Activated CD4-positive, alpha-beta memory T cell treated with anti-CD3 and anti-CD28 coated beads for 36 hours (primary cell): ENCODE measurements around the gene CORO2A. TPM values are rescaled to one million over a fixed set of nuclear protein-coding genes. Genes with fewer than 3 reads are reported as not detected.
A peak's percentile ranks its signal among the peaks of the same experiment; 100 is the strongest.
"Not testable (repeated sequence)": the region's sequence is repeated elsewhere in the genome, so short reads cannot be mapped to it uniquely, and the experiment has no call there.

Experiments
- CTCF ChIA-PET: fragments of 350-600 bp; sonication (Branson Sonifier 250); formaldehyde crosslinking; loops from one replicate; lab custom pipeline; 2021; ENCODE audit warnings: antibody characterized with exemption, inconsistent platforms; lab: Charles Lee
- POLR2A ChIA-PET: fragments of 350-600 bp; sonication (Branson Sonifier 250); formaldehyde crosslinking; loops from one replicate; lab custom pipeline; 2021; ENCODE audit warnings: antibody characterized with exemption; lab: Charles Lee
- DNase-seq: peaks from one replicate; pipeline ENCODE4 v3.0.0-alpha.2; 2020
- H3K27ac Mint-ChIP-seq: one replicate; pipeline ENCODE4 v1.8.0; 2021; ENCODE audit warnings: mixed read lengths
- H3K27me3 Mint-ChIP-seq: one replicate; pipeline ENCODE4 v1.8.0; 2021; ENCODE audit warnings: mixed read lengths
- H3K36me3 Mint-ChIP-seq: one replicate; pipeline ENCODE4 v1.8.0; 2021; ENCODE audit warnings: mixed read lengths
- H3K4me1 Mint-ChIP-seq: one replicate; pipeline ENCODE4 v1.8.0; 2021; ENCODE audit warnings: low read depth, mixed read lengths
- H3K4me3 Mint-ChIP-seq: one replicate; pipeline ENCODE4 v1.8.0; 2021; ENCODE audit warnings: mild to moderate bottlenecking, mixed read lengths
- H3K9me3 Mint-ChIP-seq: one replicate; pipeline ENCODE4 v1.8.0; 2021; ENCODE audit warnings: mixed read lengths
- intact Hi-C: fragments of 100-400 bp; cut with micrococcal nuclease; formaldehyde crosslinking; loops from one replicate; pipeline ENCODE4 v1.15.1; 2023
- total RNA-seq, 2 experiments: library from RNA; stranded (reverse); gene quantifications; one replicate each; pipeline ENCODE4 v1.2.3, GENCODE V29; 2021

CORO2A gene
- total RNA-seq, 2 experiments from 2014 or later = 9.8 to 9.9 TPM

- Mint-ChIP-seq H3K27ac (no peak overlapping the region), H3K27me3 (no peaks in the 10 kb centered on the region), H3K4me1 (peaks cover 22% of the 10 kb centered on the region), H3K9me3 (no peaks in the 10 kb centered on the region), H3K36me3 (no peaks in the 10 kb centered on the region), H3K4me3 (no peak overlapping the region)
- intact Hi-C loops = no loop called here
- ChIA-PET POLR2A (interaction anchor here (1.3 kb wide), 1 partner anchor 11 kb away, joined by 3 read pairs; no protein-coding TSS in a partner anchor), CTCF (interaction anchor here (0.9 kb wide), 1 partner anchor 15 kb away, joined by 4 read pairs; the partner anchor contains the start of gene CORO2A)
- no peak for DNase-seq
Observed at GRCh38 chr9:98176391-98177259, 15.8 kb downstream of the CORO2A start.

GRCh38 chr9:98175762-98176161, 16.7 kb downstream of the CORO2A start:
- H3K36me3 Mint-ChIP-seq = no peaks in the 10 kb centered on the region
- H3K27me3 Mint-ChIP-seq = no peaks in the 10 kb centered on the region
- CTCF ChIA-PET = no interaction called here
- intact Hi-C loops = no loop called here
- H3K27ac Mint-ChIP-seq = no peak overlapping the region
- H3K4me3 Mint-ChIP-seq = no peak overlapping the region
- H3K9me3 Mint-ChIP-seq = no peaks in the 10 kb centered on the region
- no peak for DNase-seq
- peaks cover 27% of the 10 kb centered on the region for H3K4me1 Mint-ChIP-seq
- POLR2A ChIA-PET = interaction anchor here (1.3 kb wide), 1 partner anchor 12 kb away, joined by 3 read pairs; no protein-coding TSS in a partner anchor

GRCh38 chr9:98175028-98175569, 17.3 kb downstream of the CORO2A start:
- Mint-ChIP-seq H3K27ac (no peak overlapping the region), H3K4me3 (no peak overlapping the region), H3K9me3 (no peaks in the 10 kb centered on the region), H3K4me1 (peaks cover 23% of the 10 kb centered on the region), H3K27me3 (no peaks in the 10 kb centered on the region), H3K36me3 (no peaks in the 10 kb centered on the region)
- CTCF ChIA-PET = no interaction called here
- intact Hi-C loops = no loop called here
- DNase-seq = no peak
- POLR2A ChIA-PET = no interaction called here

GRCh38 chr9:98174502-98174918, 17.9 kb downstream of the CORO2A start:
- H3K27me3 Mint-ChIP-seq, intact Hi-C loops, DNase-seq, H3K36me3 Mint-ChIP-seq, H3K27ac Mint-ChIP-seq, H3K4me3 Mint-ChIP-seq, POLR2A ChIA-PET, H3K9me3 Mint-ChIP-seq: not testable (repeated sequence)
- CTCF ChIA-PET = interaction anchor here (1.4 kb wide), 1 partner anchor 31 kb away, joined by 4 read pairs; no protein-coding TSS in a partner anchor
- peaks cover 25% of the 10 kb centered on the region for H3K4me1 Mint-ChIP-seq

GRCh38 chr9:98173181-98173580, 19.3 kb downstream of the CORO2A start:
- Mint-ChIP-seq H3K9me3 (no peaks in the 10 kb centered on the region), H3K4me3 (no peak overlapping the region), H3K27ac (no peak overlapping the region), H3K4me1 (peaks cover 34% of the 10 kb centered on the region), H3K36me3 (no peaks in the 10 kb centered on the region), H3K27me3 (no peaks in the 10 kb centered on the region)
- POLR2A ChIA-PET = no interaction called here
- CTCF ChIA-PET = interaction anchor here (1.4 kb wide), 1 partner anchor 32 kb away, joined by 4 read pairs; no protein-coding TSS in a partner anchor
- DNase-seq = no peak
- intact Hi-C loops = no loop called here

GRCh38 chr9:98172604-98173003, 19.8 kb downstream of the CORO2A start:
- POLR2A ChIA-PET = no interaction called here
- DNase-seq = no peak
- Mint-ChIP-seq H3K9me3 (no peaks in the 10 kb centered on the region), H3K36me3 (no peaks in the 10 kb centered on the region), H3K4me3 (no peak overlapping the region), H3K4me1 (peaks cover 37% of the 10 kb centered on the region), H3K27ac (no peak overlapping the region), H3K27me3 (no peaks in the 10 kb centered on the region)
- CTCF ChIA-PET = interaction anchor here (1.4 kb wide), 1 partner anchor 33 kb away, joined by 3 read pairs; no protein-coding TSS in a partner anchor
- intact Hi-C loops = no loop called here

- no peak for DNase-seq
- intact Hi-C loops = no loop called here
- H3K4me1 Mint-ChIP-seq = peaks cover 34% of the 10 kb centered on the region
- H3K27me3 Mint-ChIP-seq = no peaks in the 10 kb centered on the region
- ChIA-PET CTCF (interaction anchor here (1.1 to 1.4 kb wide), 2 partner anchors 23 to 34 kb away, joined by 3 read pairs; no protein-coding TSS in a partner anchor), POLR2A (no interaction called here)
- H3K9me3 Mint-ChIP-seq = no peaks in the 10 kb centered on the region
- no peak overlapping the region for H3K4me3 Mint-ChIP-seq
- no peaks in the 10 kb centered on the region for H3K36me3 Mint-ChIP-seq
- no peak overlapping the region for H3K27ac Mint-ChIP-seq
Observed at GRCh38 chr9:98171176-98171925, 21.1 kb downstream of the CORO2A start.

- DNase-seq = peak; percentile 81
Observed at GRCh38 chr9:98168941-98169488, 23.4 kb downstream of the CORO2A start.

GRCh38 chr9:98168153-98168780, 24.2 kb downstream of the CORO2A start:
- H3K36me3 Mint-ChIP-seq = no peaks in the 10 kb centered on the region
- H3K27me3 Mint-ChIP-seq = no peaks in the 10 kb centered on the region
- CTCF ChIA-PET = no interaction called here
- H3K4me3 Mint-ChIP-seq = no peak overlapping the region
- POLR2A ChIA-PET = interaction anchor here (0.9 to 1.1 kb wide), 2 partner anchors 14 to 25 kb away, joined by 3 read pairs; no protein-coding TSS in a partner anchor
- intact Hi-C loops = loop anchor here (2.0 kb wide), 1 partner anchor 25 kb away; the partner anchor contains the start of gene CORO2A
- H3K4me1 Mint-ChIP-seq = peaks cover 40% of the 10 kb centered on the region
- no peaks in the 10 kb centered on the region for H3K9me3 Mint-ChIP-seq
- no peak for DNase-seq
- no peak overlapping the region for H3K27ac Mint-ChIP-seq

More at GRCh38 chr9:98168941-98169488, 23.4 kb downstream of the CORO2A start:
- H3K27me3 Mint-ChIP-seq = no peaks in the 10 kb centered on the region
- H3K36me3 Mint-ChIP-seq = no peaks in the 10 kb centered on the region
- H3K4me3 Mint-ChIP-seq = no peak overlapping the region
- H3K4me1 Mint-ChIP-seq = peaks cover 32% of the 10 kb centered on the region
- intact Hi-C loops = loop anchor here (2.0 kb wide), 1 partner anchor 24 kb away; the partner anchor contains the start of gene CORO2A
- POLR2A ChIA-PET = no interaction called here
- no peaks in the 10 kb centered on the region for H3K9me3 Mint-ChIP-seq
- CTCF ChIA-PET = interaction anchor here (0.6 kb wide), 1 partner anchor 19 kb away, joined by 3 read pairs; no protein-coding TSS in a partner anchor
- H3K27ac Mint-ChIP-seq = peak overlapping the region; percentile 52

- ChIA-PET CTCF (no interaction called here), POLR2A (no interaction called here)
- H3K4me3 Mint-ChIP-seq = no peak overlapping the region
- intact Hi-C loops = no loop called here
- H3K36me3 Mint-ChIP-seq = no peaks in the 10 kb centered on the region
- no peak overlapping the region for H3K27ac Mint-ChIP-seq
- no peaks in the 10 kb centered on the region for H3K27me3 Mint-ChIP-seq
- H3K4me1 Mint-ChIP-seq = peaks cover 31% of the 10 kb centered on the region
- no peak for DNase-seq
- H3K9me3 Mint-ChIP-seq = no peaks in the 10 kb centered on the region
Observed at GRCh38 chr9:98164912-98165311, 27.5 kb downstream of the CORO2A start.

- H3K4me1 Mint-ChIP-seq = peaks cover 16% of the 10 kb centered on the region
Observed at GRCh38 chr9:98162613-98163012, 29.8 kb downstream of the CORO2A start.

More at GRCh38 chr9:98162613-98163012, 29.8 kb downstream of the CORO2A start:
- intact Hi-C loops = no loop called here
- Mint-ChIP-seq H3K4me3 (no peak overlapping the region), H3K36me3 (no peaks in the 10 kb centered on the region), H3K27ac (no peak overlapping the region), H3K27me3 (no peaks in the 10 kb centered on the region), H3K9me3 (no peaks in the 10 kb centered on the region)
- ChIA-PET CTCF (no interaction called here), POLR2A (no interaction called here)
- DNase-seq = no peak
